Prostate gland (tissue), 2 donors: ENCODE results near the gene PDZRN3.

Source experiments
- POLR2A ChIP-seq: fragments of 450-650 bp; IDR thresholded peaks from one replicate; pipeline ENCODE4 v1.6.1; 2016; ENCODE audit warnings: antibody characterized with exemption, mild to moderate bottlenecking
- POLR2AphosphoS5 ChIP-seq: sonication (generic); formaldehyde crosslinking; IDR thresholded peaks from one replicate; pipeline ENCODE4 v1.6.1; 2017; ENCODE audit warnings: antibody characterized with exemption
- TF ChIP-seq, protein P1 (sequence below), 4 experiments: fragments of 200-600 bp in 2 of 4; fragments of 450-650 bp in 2 of 4; sonication (generic) in 2 of 4; IDR thresholded peaks; 1 replicate in 3 of 4; 2 replicates in 1 of 4; pipeline ENCODE4 v1.5.1; 2016 to 2019; ENCODE audit warnings: antibody characterized with exemption in 4 of 4, mild to moderate bottlenecking in 2 of 4, moderate library complexity in 2 of 4

DNA sequence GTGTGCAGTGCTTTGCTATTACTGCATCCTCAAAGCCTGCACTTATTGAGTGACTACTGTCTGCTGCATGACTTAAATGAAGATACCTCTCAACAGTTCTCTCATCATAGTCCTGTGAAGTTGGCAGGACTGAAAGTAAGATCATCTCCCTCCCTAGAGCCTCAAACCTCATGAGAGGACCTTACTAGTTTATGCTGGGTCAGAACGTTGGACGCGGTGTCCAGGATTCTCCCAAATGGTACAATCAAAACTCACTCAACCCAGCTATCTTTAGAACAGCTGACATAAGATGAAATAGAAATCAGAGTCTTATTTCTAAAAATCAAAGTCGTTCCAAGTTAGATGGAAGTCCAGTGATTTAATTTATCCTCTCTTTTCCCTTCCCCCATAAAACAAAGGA lies 219.7 kb downstream of the PDZRN3 start:
- no peak for TF ChIP-seq POLR2AphosphoS5
- TF ChIP-seq, protein P1, sequence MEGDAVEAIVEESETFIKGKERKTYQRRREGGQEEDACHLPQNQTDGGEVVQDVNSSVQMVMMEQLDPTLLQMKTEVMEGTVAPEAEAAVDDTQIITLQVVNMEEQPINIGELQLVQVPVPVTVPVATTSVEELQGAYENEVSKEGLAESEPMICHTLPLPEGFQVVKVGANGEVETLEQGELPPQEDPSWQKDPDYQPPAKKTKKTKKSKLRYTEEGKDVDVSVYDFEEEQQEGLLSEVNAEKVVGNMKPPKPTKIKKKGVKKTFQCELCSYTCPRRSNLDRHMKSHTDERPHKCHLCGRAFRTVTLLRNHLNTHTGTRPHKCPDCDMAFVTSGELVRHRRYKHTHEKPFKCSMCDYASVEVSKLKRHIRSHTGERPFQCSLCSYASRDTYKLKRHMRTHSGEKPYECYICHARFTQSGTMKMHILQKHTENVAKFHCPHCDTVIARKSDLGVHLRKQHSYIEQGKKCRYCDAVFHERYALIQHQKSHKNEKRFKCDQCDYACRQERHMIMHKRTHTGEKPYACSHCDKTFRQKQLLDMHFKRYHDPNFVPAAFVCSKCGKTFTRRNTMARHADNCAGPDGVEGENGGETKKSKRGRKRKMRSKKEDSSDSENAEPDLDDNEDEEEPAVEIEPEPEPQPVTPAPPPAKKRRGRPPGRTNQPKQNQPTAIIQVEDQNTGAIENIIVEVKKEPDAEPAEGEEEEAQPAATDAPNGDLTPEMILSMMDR (IDR thresholded peaks at IDR 0.05): no peak
- TF ChIP-seq POLR2A: no peak
